ENCODE data around the gene FAM50B. TPM values are rescaled to one million over a fixed set of nuclear protein-coding genes. Genes with fewer than 3 reads are reported as not detected.
A peak's percentile ranks its signal among the peaks of the same experiment; 100 is the strongest.

FAM50B gene
- total and polyA plus RNA-seq, 2 of the 13 experiments (the other 11 are each of a cell fraction or from before 2014, with no cell fraction given), result 0.05 TPM; not detected in 1

DNA sequence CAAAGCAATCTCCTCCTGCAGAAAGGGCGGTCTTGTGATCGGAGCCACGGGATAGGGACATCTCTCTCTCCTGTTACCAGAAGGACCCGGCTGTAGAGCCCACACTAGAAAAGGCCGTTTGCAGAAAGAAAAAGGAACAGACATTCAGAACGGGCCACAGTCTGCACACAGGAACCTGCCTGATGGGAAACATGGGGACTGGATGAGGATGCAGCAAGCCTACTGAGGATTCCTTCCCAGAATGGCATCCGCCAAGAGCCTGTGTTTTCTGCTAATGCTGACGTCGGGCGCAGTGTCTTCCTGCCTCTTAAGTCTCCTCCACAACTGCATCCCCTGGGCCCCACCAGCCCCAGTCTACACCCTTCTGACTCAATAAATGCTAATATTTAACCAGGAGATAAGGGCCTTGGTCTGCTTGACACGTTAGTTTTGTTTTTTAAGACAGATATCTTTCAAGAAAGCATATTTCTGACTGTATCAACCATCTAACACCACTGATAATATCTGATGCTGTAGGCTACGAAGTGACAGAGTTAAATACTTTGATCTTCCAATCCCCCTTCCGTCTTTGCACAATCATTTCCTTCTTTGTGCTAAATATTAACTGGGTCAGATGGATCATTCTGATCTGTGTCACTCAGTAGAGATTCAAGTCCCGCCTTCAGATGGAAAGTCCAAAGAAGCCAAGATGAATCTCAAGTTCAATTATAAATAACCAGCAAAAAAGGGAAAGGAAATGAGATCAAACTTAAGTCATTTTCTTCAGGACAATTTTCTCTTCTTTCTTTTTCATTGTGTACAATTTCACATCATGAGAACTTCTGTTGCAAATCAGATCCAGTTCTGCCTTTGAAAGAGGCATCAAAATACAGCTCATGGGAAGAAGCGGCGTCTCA is 20.7 kb downstream of the FAM50B start:
- ChIA-PET CTCF (ENCODE audit: low intra/inter-chr PET ratio, low total read pairs) (no interaction called here), POLR2A (interaction anchor here (0.7 to 2.9 kb wide), 7 partner anchors 8 to 80 kb away, joined by 3 to 21 read pairs (median 4); no protein-coding TSS in a partner anchor)
- intact Hi-C loops (cut with micrococcal nuclease; ENCODE audit: unreplicated experiment), result loop anchor here (1.0 to 5.0 kb wide), 2 partner anchors 33 to 81 kb away; no protein-coding TSS in a partner anchor
- H3K9me3 ChIP-seq (ENCODE audit: low read length), result peaks cover 4% of the 10 kb centered on the region; the same call in 1 of the 2 replicates
- no peaks in the 10 kb centered on the region for H3K36me3 ChIP-seq (replicated peaks in 1 of 2; ENCODE audit: control insufficient read depth in 1 of 2, insufficient read depth in 2 of 2, low read length in 2 of 2)
- peak overlapping the region; percentile 68 for H2AFZ ChIP-seq (ENCODE audit: low read length)
- no peaks in the 10 kb centered on the region for H3K79me2 ChIP-seq (ENCODE audit: insufficient read depth, low read length)
- WGBS (ENCODE audit: low lambda C conversion rate), result 11% methylated on average over 16 of the region's 16 CpGs
- no peaks in the 10 kb centered on the region for H3K27me3 ChIP-seq (ENCODE audit: control insufficient read depth in 1 of 2, insufficient read depth in 2 of 2, low read length in 2 of 2)
- BruUV-seq (replicated peaks), result TSS peak; percentile 99
- ATAC-seq (peak; percentile 84), DNase-seq (ENCODE audit: low spot score) (peak; percentile 92), FAIRE-seq (peak; percentile 86)
- H3K4me1 ChIP-seq (ENCODE audit: insufficient read depth, low read length), result peaks cover 68% of the 10 kb centered on the region
- peak overlapping the region; percentile 79 for H3K4me2 ChIP-seq (ENCODE audit: low read depth, low read length)
- peak overlapping the region; percentile 58 for H3K9ac ChIP-seq (ENCODE audit: insufficient read depth, low read depth, low read length)
- no peaks in the 10 kb centered on the region for H4K20me1 ChIP-seq (ENCODE audit: insufficient read depth, low read length)
- H3K27ac ChIP-seq (ENCODE audit: extremely low read length, insufficient read depth, low read length), result peak overlapping the region; percentile 79
- in situ Hi-C loops (cut with HindIII; ENCODE audit: extremely low pct_ligation_motif_present, low pct_unique_long_range_greater_than_20kb), result no loop called here
- peak overlapping the region; percentile 11 to 64 (median 41) for H3K4me3 ChIP-seq (replicated peaks in 1 of 3; ENCODE audit: insufficient read depth in 1 of 3, low read depth in 2 of 3, low read length in 3 of 3)
- TF ChIP-seq NCOR1 (IDR thresholded peaks at IDR 0.05; ENCODE audit: borderline replicate concordance, low read length) (peak; percentile 88; the same call in 1 of the 2 replicates), ZNF614 (CRISPR knock-in tag; IDR thresholded peaks at IDR 0.05; ENCODE audit: borderline replicate concordance) (no peak; the same call in none of the 2 replicates), GLI4 (CRISPR knock-in tag; IDR thresholded peaks at IDR 0.05; ENCODE audit: borderline replicate concordance) (0 out of 2 replicates have a peak, but pooled peaks have one; percentile 57), ZNF816 (CRISPR knock-in tag; IDR thresholded peaks at IDR 0.05; ENCODE audit: borderline replicate concordance) (peak; percentile 88; the same call in 1 of the 2 replicates), YEATS4 (CRISPR knock-in tag; IDR thresholded peaks at IDR 0.05; ENCODE audit: borderline replicate concordance) (peak; percentile 49; the same call in 1 of the 2 replicates), LCORL (IDR thresholded peaks at IDR 0.05) (no peak), LCORL (CRISPR knock-in tag; IDR thresholded peaks at IDR 0.05) (peak; percentile 70; the same call in 1 of the 2 replicates), SPEN (CRISPR knock-in tag; IDR thresholded peaks at IDR 0.05; ENCODE audit: low read depth) (no peak), SOX5 (CRISPR knock-in tag; IDR thresholded peaks at IDR 0.05; ENCODE audit: borderline replicate concordance) (peak; percentile 79), ZNF230 (CRISPR knock-in tag; IDR thresholded peaks at IDR 0.05) (0 out of 2 replicates have a peak, but pooled peaks have one; percentile 46), MBD4 (IDR thresholded peaks at IDR 0.05; ENCODE audit: borderline replicate concordance, low read length) (peak; percentile 72; the same call in 1 of the 2 replicates), ZHX1 (CRISPR knock-in tag; IDR thresholded peaks at IDR 0.05; ENCODE audit: low read depth) (0 out of 2 replicates have a peak, but pooled peaks have one; percentile 38), ZNF776 (CRISPR knock-in tag; IDR thresholded peaks at IDR 0.05) (no peak), ZNF547 (CRISPR knock-in tag; IDR thresholded peaks at IDR 0.05) (0 out of 2 replicates have a peak, but pooled peaks have one; percentile 66), ZNF572 (CRISPR knock-in tag; IDR thresholded peaks at IDR 0.05) (0 out of 2 replicates have a peak, but pooled peaks have one; percentile 89), ZNF564 (CRISPR knock-in tag; IDR thresholded peaks at IDR 0.05) (peak; percentile 39; the same call in 1 of the 2 replicates), EHMT2 (IDR thresholded peaks at IDR 0.05; ENCODE audit: borderline replicate concordance, low read depth, low read length) (peak; percentile 71)
- TF ChIP-seq, protein P1, sequence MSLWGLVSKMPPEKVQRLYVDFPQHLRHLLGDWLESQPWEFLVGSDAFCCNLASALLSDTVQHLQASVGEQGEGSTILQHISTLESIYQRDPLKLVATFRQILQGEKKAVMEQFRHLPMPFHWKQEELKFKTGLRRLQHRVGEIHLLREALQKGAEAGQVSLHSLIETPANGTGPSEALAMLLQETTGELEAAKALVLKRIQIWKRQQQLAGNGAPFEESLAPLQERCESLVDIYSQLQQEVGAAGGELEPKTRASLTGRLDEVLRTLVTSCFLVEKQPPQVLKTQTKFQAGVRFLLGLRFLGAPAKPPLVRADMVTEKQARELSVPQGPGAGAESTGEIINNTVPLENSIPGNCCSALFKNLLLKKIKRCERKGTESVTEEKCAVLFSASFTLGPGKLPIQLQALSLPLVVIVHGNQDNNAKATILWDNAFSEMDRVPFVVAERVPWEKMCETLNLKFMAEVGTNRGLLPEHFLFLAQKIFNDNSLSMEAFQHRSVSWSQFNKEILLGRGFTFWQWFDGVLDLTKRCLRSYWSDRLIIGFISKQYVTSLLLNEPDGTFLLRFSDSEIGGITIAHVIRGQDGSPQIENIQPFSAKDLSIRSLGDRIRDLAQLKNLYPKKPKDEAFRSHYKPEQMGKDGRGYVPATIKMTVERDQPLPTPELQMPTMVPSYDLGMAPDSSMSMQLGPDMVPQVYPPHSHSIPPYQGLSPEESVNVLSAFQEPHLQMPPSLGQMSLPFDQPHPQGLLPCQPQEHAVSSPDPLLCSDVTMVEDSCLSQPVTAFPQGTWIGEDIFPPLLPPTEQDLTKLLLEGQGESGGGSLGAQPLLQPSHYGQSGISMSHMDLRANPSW (CRISPR knock-in tag; IDR thresholded peaks at IDR 0.05; ENCODE audit: borderline replicate concordance), result 0 out of 2 replicates have a peak, but pooled peaks have one; percentile 73

Measured in HepG2 (cell line).